ENCODE data around the gene ZGLP1. TPM values are rescaled to one million over a fixed set of nuclear protein-coding genes. Genes with fewer than 3 reads are reported as not detected.

Gene ZGLP1
- total RNA-seq, 4 donors from 2014 or later = 0.58 to 1.2 (median 1.2) TPM

GRCh38 chr19:10260141-10260584 lies 49.5 kb downstream of the ZGLP1 start:
- 76% methylated on average over 8 of the region's 8 CpGs for WGBS
- Histone ChIP-seq H3K36me3 (peaks cover 31 to 49% (median 45%) of the 10 kb centered on the region in 4 donors), H3K4me3 (no peak overlapping the region), H3K27ac (replicated peaks in 1 of 4) (no peak overlapping the region), H3K9me3 (no peaks in the 10 kb centered on the region), H3K27me3 (no peaks in the 10 kb centered on the region), H3K4me1 (peaks cover 0 to 8% (median 7%) of the 10 kb centered on the region in 4 donors)
- intact Hi-C loops (cut with DNase I) = no loop called here
- no peak for DNase-seq (ENCODE audit: extremely low spot score)
- no peak for TF ChIP-seq EP300 (IDR thresholded peaks at IDR 0.05)
- no peak for TF ChIP-seq POLR2A (IDR thresholded peaks at IDR 0.05; ENCODE audit: low read depth)

- DNase-seq (ENCODE audit: extremely low spot score) = no peak
- Histone ChIP-seq H3K4me1 (peaks cover 0 to 8% (median 7%) of the 10 kb centered on the region in 4 donors), H3K27ac (replicated peaks in 1 of 4) (peak overlapping the region in 1 of 4 donors; percentile 34), H3K9me3 (no peaks in the 10 kb centered on the region), H3K4me3 (no peak overlapping the region), H3K36me3 (peaks cover 31 to 57% (median 53%) of the 10 kb centered on the region in 4 donors), H3K27me3 (no peaks in the 10 kb centered on the region)
- TF ChIP-seq CTCF (IDR thresholded peaks at IDR 0.05) (peak; percentile 54 to 67 (median 65)), EP300 (IDR thresholded peaks at IDR 0.05) (no peak), POLR2A (IDR thresholded peaks at IDR 0.05; ENCODE audit: low read depth) (no peak), POLR2AphosphoS5 (IDR thresholded peaks at IDR 0.05) (peak in 1 of 2 donors; percentile 18)
- intact Hi-C loops (cut with DNase I) = loop anchor here (10.0 kb wide), 1 partner anchor 155 kb away; the partner anchor contains the start of genes ANGPTL6 and PPAN
- WGBS = 49% methylated on average over 23 of the region's 32 CpGs
These were observed 50.3 kb downstream of the ZGLP1 start for GRCh38 chr19:10259162-10259905.

GRCh38 chr19:10258080-10258710 lies 51.4 kb downstream of the ZGLP1 start:
- DNase-seq (ENCODE audit: extremely low spot score) = no peak
- WGBS = 90% methylated on average over 7 of the region's 18 CpGs
- H3K27me3 ChIP-seq = no peaks in the 10 kb centered on the region
- H3K4me3 ChIP-seq = no peak overlapping the region
- intact Hi-C loops (cut with DNase I) = loop anchor here (10.0 kb wide), 1 partner anchor 153 kb away; the partner anchor contains the start of genes ANGPTL6 and PPAN
- no peak overlapping the region for H3K27ac ChIP-seq (replicated peaks in 1 of 4)
- H3K9me3 ChIP-seq = no peaks in the 10 kb centered on the region
- peaks cover 31 to 66% (median 59%) of the 10 kb centered on the region in 4 donors for H3K36me3 ChIP-seq
- peaks cover 0 to 17% (median 15%) of the 10 kb centered on the region in 4 donors for H3K4me1 ChIP-seq
- TF ChIP-seq POLR2AphosphoS5 (IDR thresholded peaks at IDR 0.05) (no peak), EP300 (IDR thresholded peaks at IDR 0.05) (no peak), POLR2A (IDR thresholded peaks at IDR 0.05; ENCODE audit: low read depth) (no peak), CTCF (IDR thresholded peaks at IDR 0.05) (no peak)

GRCh38 chr19:10256970-10257615 lies 52.5 kb downstream of the ZGLP1 start:
- no peak for DNase-seq (ENCODE audit: extremely low spot score)
- WGBS = 84% methylated on average over 9 of the region's 9 CpGs
- Histone ChIP-seq H3K27ac (replicated peaks in 1 of 4) (no peak overlapping the region), H3K27me3 (no peaks in the 10 kb centered on the region), H3K4me1 (peaks cover 6 to 26% (median 25%) of the 10 kb centered on the region in 4 donors), H3K9me3 (no peaks in the 10 kb centered on the region), H3K36me3 (peaks cover 31 to 66% (median 59%) of the 10 kb centered on the region in 4 donors), H3K4me3 (no peak overlapping the region)
- TF ChIP-seq POLR2AphosphoS5 (IDR thresholded peaks at IDR 0.05) (no peak), POLR2A (IDR thresholded peaks at IDR 0.05; ENCODE audit: low read depth) (no peak)
- intact Hi-C loops (cut with DNase I) = loop anchor here (10.0 kb wide), 1 partner anchor 152 kb away; the partner anchor contains the start of genes ANGPTL6 and PPAN

GRCh38 chr19:10256551-10256950 lies 53.1 kb downstream of the ZGLP1 start:
- no peaks in the 10 kb centered on the region for H3K27me3 ChIP-seq
- TF ChIP-seq POLR2AphosphoS5 (IDR thresholded peaks at IDR 0.05) = no peak
- TF ChIP-seq CTCF (IDR thresholded peaks at IDR 0.05) = no peak
- no peak for TF ChIP-seq POLR2A (IDR thresholded peaks at IDR 0.05; ENCODE audit: low read depth)
- no peak for TF ChIP-seq EP300 (IDR thresholded peaks at IDR 0.05)
- peak overlapping the region in 1 of 4 donors; percentile 4 for H3K27ac ChIP-seq (replicated peaks in 1 of 4)
- intact Hi-C loops (cut with DNase I) = loop anchor here (10.0 kb wide), 1 partner anchor 152 kb away; the partner anchor contains the start of genes ANGPTL6 and PPAN
- no peak for DNase-seq (ENCODE audit: extremely low spot score)
- 87% methylated on average over 18 of the region's 18 CpGs for WGBS
- peaks cover 31 to 66% (median 59%) of the 10 kb centered on the region in 4 donors for H3K36me3 ChIP-seq
- no peaks in the 10 kb centered on the region for H3K9me3 ChIP-seq
- peaks cover 6 to 26% (median 25%) of the 10 kb centered on the region in 4 donors for H3K4me1 ChIP-seq
- H3K4me3 ChIP-seq = no peak overlapping the region

All from esophagus muscularis mucosa (tissue), 4 donors.